Thoracic aorta (tissue), 2 donors: ENCODE data around the gene AKNA. TPM values are rescaled to one million over a fixed set of nuclear protein-coding genes. Genes with fewer than 3 reads are reported as not detected.

Source experiments
- ATAC-seq: fragments of 150-250 bp; one replicate; pipeline ENCODE4 v1.8.0; 2017; ENCODE audit warnings: low read depth; ENCODE audit not compliant: insufficient number of reproducible peaks, low FRiP score
- DNase-seq: peaks from one replicate; pipeline ENCODE4 v3.0.0-alpha.2; 2020; ENCODE audit warnings: low spot score
- H3K27ac ChIP-seq, 2 donors: fragments of 200-600 bp; sonication (generic); 1 replicate in 1 of 2; 2 replicates in 1 of 2; pipeline ENCODE4 v1.5.1; 2016; ENCODE audit warnings: mild to moderate bottlenecking in 2 of 2, moderate library complexity in 2 of 2
- H3K27me3 ChIP-seq: fragments of 200-600 bp; sonication (generic); replicated peaks from 2 replicates; pipeline ENCODE4 v1.6.0; 2016; ENCODE audit warnings: mild to moderate bottlenecking; ENCODE audit not compliant: insufficient read depth
- H3K36me3 ChIP-seq: fragments of 200-600 bp; sonication (generic); one replicate; pipeline ENCODE4 v1.5.1; 2016
- H3K4me1 ChIP-seq, 2 donors: fragments of 200-600 bp; sonication (generic); 1 replicate in 1 of 2; 2 replicates in 1 of 2; pipeline versions ENCODE4 v1.5.1 to v1.6.0; 2016; ENCODE audit warnings: low read depth in 2 of 2, mild to moderate bottlenecking in 1 of 2; ENCODE audit not compliant: control insufficient read depth in 1 of 2
- H3K4me3 ChIP-seq: fragments of 200-600 bp; sonication (generic); 2 replicates; pipeline ENCODE4 v1.5.1; 2016; ENCODE audit warnings: mild to moderate bottlenecking
- H3K9me3 ChIP-seq: fragments of 200-600 bp; sonication (generic); 2 replicates; pipeline ENCODE4 v1.5.1; 2016
- CTCF ChIP-seq: fragments of 200-600 bp; sonication (generic); IDR thresholded peaks from one replicate; pipeline ENCODE4 v1.5.1; 2019; ENCODE audit warnings: antibody characterized with exemption
- total RNA-seq, 2 donors: library from RNA; depleted of rRNA; stranded (reverse); fragments of >200 nt; gene quantifications; one replicate each; pipeline versions ENCODE4 v1.1.0 to v1.2.3, GENCODE V29; 2016

AKNA gene
- total RNA-seq, 2 donors from 2014 or later = 34.8 to 68.5 TPM

- ATAC-seq = peak; percentile 35
- Histone ChIP-seq H3K4me3 (peak overlapping the region; percentile 60), H3K36me3 (peaks cover 16% of the 10 kb centered on the region), H3K9me3 (no peaks in the 10 kb centered on the region), H3K27ac (peak overlapping the region; percentile 92 to 95), H3K4me1 (peaks cover 43 to 86% of the 10 kb centered on the region in 2 donors), H3K27me3 (no peaks in the 10 kb centered on the region)
- no peak for TF ChIP-seq CTCF
- no peak for DNase-seq
These were observed 4.1 kb downstream of the AKNA start for GRCh38 chr9:114383521-114384231.

- peaks cover 16% of the 10 kb centered on the region for H3K36me3 ChIP-seq
- H3K27me3 ChIP-seq = no peaks in the 10 kb centered on the region
- H3K4me1 ChIP-seq = peaks cover 40 to 83% of the 10 kb centered on the region in 2 donors
- peak overlapping the region; percentile 92 to 95 for H3K27ac ChIP-seq
- ATAC-seq (no peak), DNase-seq (no peak)
- no peaks in the 10 kb centered on the region for H3K9me3 ChIP-seq
- peak overlapping the region; percentile 60 for H3K4me3 ChIP-seq
- TF ChIP-seq CTCF = no peak
These were observed 4.9 kb downstream of the AKNA start for GRCh38 chr9:114382699-114383520.

- Histone ChIP-seq H3K27me3 (no peaks in the 10 kb centered on the region), H3K4me3 (no peak overlapping the region), H3K4me1 (peaks cover 21 to 57% of the 10 kb centered on the region in 2 donors), H3K27ac (no peak overlapping the region), H3K36me3 (peaks cover 36% of the 10 kb centered on the region), H3K9me3 (no peaks in the 10 kb centered on the region)
- no peak for TF ChIP-seq CTCF
- ATAC-seq (no peak), DNase-seq (no peak)
These were observed 8.9 kb downstream of the AKNA start for GRCh38 chr9:114378883-114379282.

GRCh38 chr9:114378016-114378415 lies 9.8 kb downstream of the AKNA start:
- Histone ChIP-seq H3K27ac (no peak overlapping the region), H3K9me3 (no peaks in the 10 kb centered on the region), H3K27me3 (no peaks in the 10 kb centered on the region), H3K4me3 (no peak overlapping the region), H3K36me3 (peaks cover 41% of the 10 kb centered on the region), H3K4me1 (peaks cover 13 to 52% of the 10 kb centered on the region in 2 donors)
- DNase-seq = no peak
- no peak for TF ChIP-seq CTCF
- ATAC-seq = no peak
